HCT116 (cell line): Measurements from ENCODE around the gene DCLRE1B. TPM values are rescaled to one million over a fixed set of nuclear protein-coding genes. Genes with fewer than 3 reads are reported as not detected.

Experiments used
- ATAC-seq: fragments of 200-7000 bp; cut with Tn5 transposase; 2 replicates; pipeline ENCODE4 v1.9.1; 2020; ENCODE audit warnings: mild to moderate bottlenecking, moderate library complexity
- BruUV-seq: library from RNA; stranded (reverse); fragments of 400-500 nt; replicated peaks from 2 replicates; lab custom pipeline; 2021; lab: Mats Ljungman, UMichigan
- CTCF ChIA-PET: fragments of 300-600 bp; sonication (Branson Sonifier 250); formaldehyde crosslinking; loops from one replicate; lab custom pipeline; 2021; ENCODE audit warnings: antibody characterized with exemption; lab: Charles Lee
- POLR2A ChIA-PET: fragments of 300-600, 350-600 bp; sonication (Branson Sonifier 250); formaldehyde crosslinking; loops from one replicate; lab custom pipeline; 2021; ENCODE audit warnings: antibody characterized with exemption; lab: Charles Lee
- RAD21 ChIA-PET, 2 experiments: fragments of 300-600 bp; sonication (Branson Sonifier 250); formaldehyde crosslinking; loops; one replicate each; lab custom pipeline; 2023; ENCODE audit warnings: low total read pairs in 2 of 2; ENCODE audit not compliant: uncharacterized antibody in 2 of 2, unreplicated experiment in 2 of 2, low non-redundant PET in 1 of 2; lab: Charles Lee
- DNase-seq: peaks from one replicate; pipeline ENCODE4 v3.0.0-alpha.2; 2010; ENCODE audit warnings: low read depth, low spot score
- H2AFZ ChIP-seq: fragments of 200-600 bp; shearing (Covaris generic), sonication (generic); 2 replicates; pipeline ENCODE4 v1.6.1; 2017; ENCODE audit warnings: low read depth, mixed run types, mixed read lengths, antibody characterized with exemption, low read length; ENCODE audit not compliant: poor library complexity, severe bottlenecking
- H3K27ac ChIP-seq: 2 replicates; pipeline ENCODE4 v1.5.1; 2012; ENCODE audit warnings: low read depth, low read length
- H3K27me3 ChIP-seq: fragments of 200-600 bp; sonication (generic); 2 replicates; pipeline ENCODE4 v1.6.1; 2016; ENCODE audit warnings: mixed run types, low read length, mixed read lengths; ENCODE audit not compliant: insufficient read depth
- H3K36me3 ChIP-seq, 2 experiments: fragments of 200-500 bp in 1 of 2; fragments of 200-600 bp in 1 of 2; sonication (Bioruptor generic) in 1 of 2; sonication (generic) in 1 of 2; 2 replicates each; pipeline versions ENCODE4 v1.5.1 to v1.6.1; 2014 to 2016; ENCODE audit warnings: low read length in 2 of 2, inconsistent platforms in 1 of 2, mixed read lengths in 1 of 2, mixed run types in 1 of 2; ENCODE audit not compliant: insufficient read depth in 2 of 2, control insufficient read depth in 1 of 2
- H3K4me1 ChIP-seq, 2 experiments: fragments of 200-600 bp in 1 of 2; sonication (generic) in 1 of 2; 2 replicates each; pipeline versions ENCODE4 v1.5.1 to v1.6.1; 2012 to 2017; ENCODE audit warnings: low read length in 2 of 2, inconsistent platforms in 1 of 2, mild to moderate bottlenecking in 1 of 2, mixed read lengths in 1 of 2, mixed run types in 1 of 2, moderate library complexity in 1 of 2; ENCODE audit not compliant: insufficient read depth in 2 of 2, control insufficient read depth in 1 of 2
- H3K4me2 ChIP-seq: fragments of 200-600 bp; sonication (generic); 2 replicates; pipeline ENCODE4 v1.6.1; 2017; ENCODE audit warnings: mixed run types, low read length, mixed read lengths
- H3K4me3 ChIP-seq, 2 experiments: fragments of 200-600 bp in 1 of 2; sonication (generic) in 1 of 2; replicated peaks in 1 of 2; 2 replicates each; pipeline ENCODE4 v1.5.1; 2011 to 2016; ENCODE audit warnings: low read length in 2 of 2, control low read depth in 1 of 2, low read depth in 1 of 2, mild to moderate bottlenecking in 1 of 2, mixed read lengths in 1 of 2, mixed run types in 1 of 2
- H3K79me2 ChIP-seq: fragments of 200-600 bp; sonication (generic); 2 replicates; pipeline ENCODE4 v1.6.1; 2017; ENCODE audit warnings: mild to moderate bottlenecking, mixed run types, low read length, moderate library complexity, mixed read lengths; ENCODE audit not compliant: insufficient read depth
- H3K9ac ChIP-seq: fragments of 200-600 bp; sonication (generic); 2 replicates; pipeline ENCODE4 v1.6.1; 2016; ENCODE audit warnings: low read length, mixed read lengths
- H3K9me2 ChIP-seq: fragments of 200-600 bp; sonication (generic), shearing (Covaris generic); 2 replicates; pipeline ENCODE4 v1.6.1; 2017; ENCODE audit warnings: mixed run types, mild to moderate bottlenecking, moderate library complexity; ENCODE audit not compliant: insufficient read depth
- H3K9me3 ChIP-seq, 2 experiments: fragments of 200-500 bp in 1 of 2; fragments of 200-600 bp in 1 of 2; sonication (Bioruptor generic) in 1 of 2; sonication (generic) in 1 of 2; 2 replicates each; pipeline ENCODE4 v1.6.1; 2014 to 2017; ENCODE audit warnings: low read length in 2 of 2, mixed read lengths in 2 of 2, inconsistent platforms in 1 of 2, low read depth in 1 of 2, mild to moderate bottlenecking in 1 of 2, mixed run types in 1 of 2, moderate library complexity in 1 of 2; ENCODE audit not compliant: control insufficient read depth in 1 of 2, insufficient read depth in 1 of 2
- H4K20me1 ChIP-seq: fragments of 200-600 bp; sonication (generic), shearing (Covaris generic); 2 replicates; pipeline ENCODE4 v1.6.1; 2017; ENCODE audit warnings: mixed run types, mild to moderate bottlenecking, moderate library complexity; ENCODE audit not compliant: insufficient read depth
- CBX3 ChIP-seq: IDR thresholded peaks from 2 replicates; pipeline ENCODE4 v1.6.1; 2012; ENCODE audit warnings: low read depth
- CEBPB ChIP-seq: IDR thresholded peaks from 2 replicates; pipeline ENCODE4 v1.6.1; 2012; ENCODE audit warnings: low read depth
- EGR1 ChIP-seq: IDR thresholded peaks from 2 replicates; pipeline ENCODE4 v1.6.1; 2012; ENCODE audit warnings: low read depth
- EZH2 ChIP-seq: fragments of 200-600 bp; sonication (generic); IDR thresholded peaks from 2 replicates; pipeline ENCODE4 v1.6.1; 2017; ENCODE audit warnings: antibody characterized with exemption, mixed run types
- EZH2phosphoT487 ChIP-seq: fragments of 200-600 bp; IDR thresholded peaks from 2 replicates; pipeline ENCODE4 v1.6.1; 2018; ENCODE audit warnings: antibody characterized with exemption, borderline replicate concordance
- FOSL1 ChIP-seq: IDR thresholded peaks from 2 replicates; pipeline ENCODE4 v1.6.1; 2012; ENCODE audit warnings: low read depth
- JUND ChIP-seq: IDR thresholded peaks from 2 replicates; pipeline ENCODE4 v1.6.1; 2012
- POLR2A ChIP-seq: IDR thresholded peaks from 2 replicates; pipeline ENCODE4 v1.7.0; 2011; ENCODE audit warnings: borderline replicate concordance; ENCODE audit not compliant: insufficient read depth, insufficient read length; ENCODE audit errors: extremely low read depth
- POLR2AphosphoS5 ChIP-seq: IDR thresholded peaks from 2 replicates; pipeline ENCODE4 v1.6.1; 2011; ENCODE audit warnings: mild to moderate bottlenecking, low read depth, low read length, moderate library complexity
- RAD21 ChIP-seq: IDR thresholded peaks from 2 replicates; pipeline ENCODE4 v1.6.1; 2012; ENCODE audit warnings: low read depth, mild to moderate bottlenecking
- SIN3A ChIP-seq: IDR thresholded peaks from 2 replicates; pipeline ENCODE4 v1.6.1; 2012; ENCODE audit warnings: low read depth
- SRF ChIP-seq: IDR thresholded peaks from 2 replicates; pipeline ENCODE4 v1.6.1; 2012; ENCODE audit warnings: low read depth
- TCF7L2 ChIP-seq: IDR thresholded peaks from 2 replicates; pipeline ENCODE4 v1.7.0; 2011; ENCODE audit warnings: borderline replicate concordance, inconsistent platforms; ENCODE audit not compliant: insufficient read depth, insufficient read length; ENCODE audit errors: extremely low read depth
- YY1 ChIP-seq: IDR thresholded peaks from 2 replicates; pipeline ENCODE4 v1.6.1; 2011; ENCODE audit warnings: low read length, low read depth, moderate library complexity, mild to moderate bottlenecking; ENCODE audit not compliant: insufficient replicate concordance; ENCODE audit errors: extremely low read depth
- ZFX ChIP-seq: fragments of 450-650 bp; IDR thresholded peaks from 2 replicates; pipeline ENCODE4 v1.6.1; 2017
- intact Hi-C: fragments of 100-400 bp; cut with micrococcal nuclease; formaldehyde crosslinking; loops from 2 replicates; pipeline ENCODE4 v1.10.0; 2022
- total RNA-seq: library from RNA; stranded (reverse); gene quantifications from one replicate; pipeline ENCODE4 v1.2.1, GENCODE V29; 2021; ENCODE audit not compliant: unreplicated experiment
- TF ChIP-seq, protein P1 (sequence below), 3 experiments: fragments of 200-600 bp in 1 of 3; sonication (generic) in 1 of 3; IDR thresholded peaks in 2 of 3; conservative IDR thresholded peaks in 1 of 3; 2 replicates each; pipeline ENCODE4 v1.5.1; 2012 to 2017; ENCODE audit warnings: low read depth in 2 of 3, low read length in 2 of 3, antibody characterized with exemption in 1 of 3, borderline replicate concordance in 1 of 3, control low read depth in 1 of 3, mild to moderate bottlenecking in 1 of 3, mixed read lengths in 1 of 3, mixed run types in 1 of 3, moderate library complexity in 1 of 3; ENCODE audit not compliant: insufficient read depth in 1 of 3
- TF ChIP-seq, protein P2 (sequence below): IDR thresholded peaks from 2 replicates; pipeline ENCODE4 v1.6.1; 2011; ENCODE audit warnings: mild to moderate bottlenecking, low read length, moderate library complexity; ENCODE audit not compliant: insufficient replicate concordance; ENCODE audit errors: extremely low read depth
- TF ChIP-seq, protein P3 (sequence below): IDR thresholded peaks from 2 replicates; pipeline ENCODE4 v1.6.1; 2012; ENCODE audit warnings: low read depth
- TF ChIP-seq, protein P4 (sequence below): IDR thresholded peaks from 2 replicates; pipeline ENCODE4 v1.6.1; 2012

Gene DCLRE1B
- total RNA-seq, 1 experiment from 2014 or later = 13.4 TPM

DNA sequence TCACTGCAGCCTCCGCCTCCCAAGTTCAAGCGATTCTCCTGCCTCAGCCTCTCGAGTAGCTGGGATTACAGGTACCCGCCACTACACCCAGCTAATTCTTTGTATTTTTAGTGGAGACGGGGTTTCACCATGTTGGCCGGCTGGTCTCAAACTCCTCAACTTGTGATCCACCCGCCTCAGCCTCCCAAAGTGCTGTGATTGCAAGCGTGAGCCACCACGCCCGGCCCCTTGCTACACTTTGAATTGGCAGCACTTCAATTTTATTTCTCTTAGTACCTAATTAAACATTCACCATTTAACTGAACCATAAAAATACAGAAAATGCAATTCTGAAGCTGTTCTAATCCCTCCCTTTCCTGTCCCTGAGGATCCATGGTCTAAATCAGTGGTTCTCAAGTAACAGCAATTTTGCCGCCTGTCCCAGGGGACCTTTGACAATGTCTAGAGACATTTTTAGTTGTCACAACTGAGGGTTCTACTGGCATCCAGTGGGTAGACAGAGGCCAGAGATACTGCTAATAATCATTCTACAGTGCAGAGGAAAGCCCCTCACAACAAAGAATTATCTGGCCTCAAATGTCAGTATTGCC is 13.4 kb upstream of the DCLRE1B start:
- ChIA-PET POLR2A (no interaction called here), RAD21 (no interaction called here), CTCF (no interaction called here)
- DNase-seq (no peak), ATAC-seq (no peak)
- 0 out of 4 replicates have a peak, but pooled peaks cover 0 to 9% of the 10 kb centered on the region in 2 experiments for H3K36me3 ChIP-seq
- H2AFZ ChIP-seq = no peak overlapping the region
- no peak overlapping the region for H3K9ac ChIP-seq
- H3K9me3 ChIP-seq = no peaks in the 10 kb centered on the region
- no TSS peak for BruUV-seq
- H3K27me3 ChIP-seq = no peaks in the 10 kb centered on the region
- no peak overlapping the region for H3K4me2 ChIP-seq
- H3K4me1 ChIP-seq = peaks cover 27 to 28% of the 10 kb centered on the region in 2 experiments
- H3K4me3 ChIP-seq = no peak overlapping the region
- H3K27ac ChIP-seq = no peak overlapping the region
- no peaks in the 10 kb centered on the region for H4K20me1 ChIP-seq
- no peaks in the 10 kb centered on the region for H3K79me2 ChIP-seq
- TF ChIP-seq FOSL1 = no peak
- no peak for TF ChIP-seq SIN3A
- no peak for TF ChIP-seq POLR2AphosphoS5
- TF ChIP-seq CEBPB = no peak
- no peak for TF ChIP-seq EZH2phosphoT487
- no peak for TF ChIP-seq TCF7L2
- TF ChIP-seq CBX3 = no peak
- TF ChIP-seq, protein P1, sequence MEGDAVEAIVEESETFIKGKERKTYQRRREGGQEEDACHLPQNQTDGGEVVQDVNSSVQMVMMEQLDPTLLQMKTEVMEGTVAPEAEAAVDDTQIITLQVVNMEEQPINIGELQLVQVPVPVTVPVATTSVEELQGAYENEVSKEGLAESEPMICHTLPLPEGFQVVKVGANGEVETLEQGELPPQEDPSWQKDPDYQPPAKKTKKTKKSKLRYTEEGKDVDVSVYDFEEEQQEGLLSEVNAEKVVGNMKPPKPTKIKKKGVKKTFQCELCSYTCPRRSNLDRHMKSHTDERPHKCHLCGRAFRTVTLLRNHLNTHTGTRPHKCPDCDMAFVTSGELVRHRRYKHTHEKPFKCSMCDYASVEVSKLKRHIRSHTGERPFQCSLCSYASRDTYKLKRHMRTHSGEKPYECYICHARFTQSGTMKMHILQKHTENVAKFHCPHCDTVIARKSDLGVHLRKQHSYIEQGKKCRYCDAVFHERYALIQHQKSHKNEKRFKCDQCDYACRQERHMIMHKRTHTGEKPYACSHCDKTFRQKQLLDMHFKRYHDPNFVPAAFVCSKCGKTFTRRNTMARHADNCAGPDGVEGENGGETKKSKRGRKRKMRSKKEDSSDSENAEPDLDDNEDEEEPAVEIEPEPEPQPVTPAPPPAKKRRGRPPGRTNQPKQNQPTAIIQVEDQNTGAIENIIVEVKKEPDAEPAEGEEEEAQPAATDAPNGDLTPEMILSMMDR (IDR thresholded peaks at IDR 0.05 in 2 of 3, conservative IDR thresholded peaks at IDR 0.05 in 1 of 3; ENCODE audit: borderline replicate concordance in 1 of 3, insufficient read depth in 1 of 3, low read depth in 2 of 3, low read length in 2 of 3) = no peak
- TF ChIP-seq YY1 = no peak
- TF ChIP-seq EZH2 = no peak
- TF ChIP-seq, protein P2, sequence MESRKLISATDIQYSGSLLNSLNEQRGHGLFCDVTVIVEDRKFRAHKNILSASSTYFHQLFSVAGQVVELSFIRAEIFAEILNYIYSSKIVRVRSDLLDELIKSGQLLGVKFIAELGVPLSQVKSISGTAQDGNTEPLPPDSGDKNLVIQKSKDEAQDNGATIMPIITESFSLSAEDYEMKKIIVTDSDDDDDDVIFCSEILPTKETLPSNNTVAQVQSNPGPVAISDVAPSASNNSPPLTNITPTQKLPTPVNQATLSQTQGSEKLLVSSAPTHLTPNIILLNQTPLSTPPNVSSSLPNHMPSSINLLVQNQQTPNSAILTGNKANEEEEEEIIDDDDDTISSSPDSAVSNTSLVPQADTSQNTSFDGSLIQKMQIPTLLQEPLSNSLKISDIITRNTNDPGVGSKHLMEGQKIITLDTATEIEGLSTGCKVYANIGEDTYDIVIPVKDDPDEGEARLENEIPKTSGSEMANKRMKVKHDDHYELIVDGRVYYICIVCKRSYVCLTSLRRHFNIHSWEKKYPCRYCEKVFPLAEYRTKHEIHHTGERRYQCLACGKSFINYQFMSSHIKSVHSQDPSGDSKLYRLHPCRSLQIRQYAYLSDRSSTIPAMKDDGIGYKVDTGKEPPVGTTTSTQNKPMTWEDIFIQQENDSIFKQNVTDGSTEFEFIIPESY = no peak
- TF ChIP-seq, protein P3, sequence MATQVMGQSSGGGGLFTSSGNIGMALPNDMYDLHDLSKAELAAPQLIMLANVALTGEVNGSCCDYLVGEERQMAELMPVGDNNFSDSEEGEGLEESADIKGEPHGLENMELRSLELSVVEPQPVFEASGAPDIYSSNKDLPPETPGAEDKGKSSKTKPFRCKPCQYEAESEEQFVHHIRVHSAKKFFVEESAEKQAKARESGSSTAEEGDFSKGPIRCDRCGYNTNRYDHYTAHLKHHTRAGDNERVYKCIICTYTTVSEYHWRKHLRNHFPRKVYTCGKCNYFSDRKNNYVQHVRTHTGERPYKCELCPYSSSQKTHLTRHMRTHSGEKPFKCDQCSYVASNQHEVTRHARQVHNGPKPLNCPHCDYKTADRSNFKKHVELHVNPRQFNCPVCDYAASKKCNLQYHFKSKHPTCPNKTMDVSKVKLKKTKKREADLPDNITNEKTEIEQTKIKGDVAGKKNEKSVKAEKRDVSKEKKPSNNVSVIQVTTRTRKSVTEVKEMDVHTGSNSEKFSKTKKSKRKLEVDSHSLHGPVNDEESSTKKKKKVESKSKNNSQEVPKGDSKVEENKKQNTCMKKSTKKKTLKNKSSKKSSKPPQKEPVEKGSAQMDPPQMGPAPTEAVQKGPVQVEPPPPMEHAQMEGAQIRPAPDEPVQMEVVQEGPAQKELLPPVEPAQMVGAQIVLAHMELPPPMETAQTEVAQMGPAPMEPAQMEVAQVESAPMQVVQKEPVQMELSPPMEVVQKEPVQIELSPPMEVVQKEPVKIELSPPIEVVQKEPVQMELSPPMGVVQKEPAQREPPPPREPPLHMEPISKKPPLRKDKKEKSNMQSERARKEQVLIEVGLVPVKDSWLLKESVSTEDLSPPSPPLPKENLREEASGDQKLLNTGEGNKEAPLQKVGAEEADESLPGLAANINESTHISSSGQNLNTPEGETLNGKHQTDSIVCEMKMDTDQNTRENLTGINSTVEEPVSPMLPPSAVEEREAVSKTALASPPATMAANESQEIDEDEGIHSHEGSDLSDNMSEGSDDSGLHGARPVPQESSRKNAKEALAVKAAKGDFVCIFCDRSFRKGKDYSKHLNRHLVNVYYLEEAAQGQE = no peak
- no peak for TF ChIP-seq JUND
- no peak for TF ChIP-seq ZFX
- no peak for TF ChIP-seq SRF
- TF ChIP-seq POLR2A = no peak
- TF ChIP-seq EGR1 = no peak
- TF ChIP-seq RAD21 = no peak
- TF ChIP-seq, protein P4, sequence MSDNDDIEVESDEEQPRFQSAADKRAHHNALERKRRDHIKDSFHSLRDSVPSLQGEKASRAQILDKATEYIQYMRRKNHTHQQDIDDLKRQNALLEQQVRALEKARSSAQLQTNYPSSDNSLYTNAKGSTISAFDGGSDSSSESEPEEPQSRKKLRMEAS = no peak
- intact Hi-C loops = no loop called here
- no peaks in the 10 kb centered on the region for H3K9me2 ChIP-seq
